Measurements from ENCODE around the gene GNE.

DNA sequence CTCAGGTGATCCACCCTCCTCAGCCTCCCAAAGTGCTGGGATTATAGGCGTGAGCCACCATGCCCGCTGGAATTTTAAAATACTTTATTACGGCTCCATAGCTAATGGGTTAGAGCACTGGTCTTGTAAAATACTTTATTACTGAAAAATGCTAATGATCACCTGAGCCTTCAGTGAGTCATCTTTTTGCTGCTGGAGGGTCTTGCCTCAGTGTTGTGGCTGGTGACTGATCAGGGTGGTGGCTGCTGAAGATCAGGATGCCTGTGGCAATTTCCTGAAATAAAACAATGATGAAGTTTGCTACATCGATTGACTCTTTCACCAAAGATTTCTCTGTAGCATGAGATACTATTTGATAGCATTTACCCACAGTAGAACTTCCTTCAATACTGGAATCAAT is 26.0 kb upstream of the GNE start:
- TF ChIP-seq, protein P1, sequence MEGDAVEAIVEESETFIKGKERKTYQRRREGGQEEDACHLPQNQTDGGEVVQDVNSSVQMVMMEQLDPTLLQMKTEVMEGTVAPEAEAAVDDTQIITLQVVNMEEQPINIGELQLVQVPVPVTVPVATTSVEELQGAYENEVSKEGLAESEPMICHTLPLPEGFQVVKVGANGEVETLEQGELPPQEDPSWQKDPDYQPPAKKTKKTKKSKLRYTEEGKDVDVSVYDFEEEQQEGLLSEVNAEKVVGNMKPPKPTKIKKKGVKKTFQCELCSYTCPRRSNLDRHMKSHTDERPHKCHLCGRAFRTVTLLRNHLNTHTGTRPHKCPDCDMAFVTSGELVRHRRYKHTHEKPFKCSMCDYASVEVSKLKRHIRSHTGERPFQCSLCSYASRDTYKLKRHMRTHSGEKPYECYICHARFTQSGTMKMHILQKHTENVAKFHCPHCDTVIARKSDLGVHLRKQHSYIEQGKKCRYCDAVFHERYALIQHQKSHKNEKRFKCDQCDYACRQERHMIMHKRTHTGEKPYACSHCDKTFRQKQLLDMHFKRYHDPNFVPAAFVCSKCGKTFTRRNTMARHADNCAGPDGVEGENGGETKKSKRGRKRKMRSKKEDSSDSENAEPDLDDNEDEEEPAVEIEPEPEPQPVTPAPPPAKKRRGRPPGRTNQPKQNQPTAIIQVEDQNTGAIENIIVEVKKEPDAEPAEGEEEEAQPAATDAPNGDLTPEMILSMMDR (IDR thresholded peaks at IDR 0.05): no peak
- no peak for TF ChIP-seq POLR2A (IDR thresholded peaks at IDR 0.05)

Data from esophagus squamous epithelium (tissue), 4 donors.